ENCODE data around the gene ABCA3.

The ABCA3 gene

GRCh38 chr16:2319606-2320005 lies 20.9 kb downstream of the ABCA3 start:
- H3K4me3 ChIP-seq (ENCODE audit: insufficient read depth, low read depth, low read length): no peak overlapping the region
- H3K4me1 ChIP-seq (ENCODE audit: control insufficient read depth, insufficient read depth, low read length): no peaks in the 10 kb centered on the region
- 92 to 94% methylated on average over 23 of the region's 23 CpGs for WGBS, 2 experiments
- no peaks in the 10 kb centered on the region for H3K9me3 ChIP-seq (ENCODE audit: control insufficient read depth, low read length)
- H3K36me3 ChIP-seq (ENCODE audit: control insufficient read depth, insufficient read depth, low read length): no peaks in the 10 kb centered on the region
- no peak overlapping the region for H3K27ac ChIP-seq (ENCODE audit: insufficient read depth, low read depth, low read length, poor library complexity, severe bottlenecking)
- no peaks in the 10 kb centered on the region for H3K27me3 ChIP-seq (ENCODE audit: control insufficient read depth, insufficient read depth, low read length, poor library complexity, severe bottlenecking)

DNA sequence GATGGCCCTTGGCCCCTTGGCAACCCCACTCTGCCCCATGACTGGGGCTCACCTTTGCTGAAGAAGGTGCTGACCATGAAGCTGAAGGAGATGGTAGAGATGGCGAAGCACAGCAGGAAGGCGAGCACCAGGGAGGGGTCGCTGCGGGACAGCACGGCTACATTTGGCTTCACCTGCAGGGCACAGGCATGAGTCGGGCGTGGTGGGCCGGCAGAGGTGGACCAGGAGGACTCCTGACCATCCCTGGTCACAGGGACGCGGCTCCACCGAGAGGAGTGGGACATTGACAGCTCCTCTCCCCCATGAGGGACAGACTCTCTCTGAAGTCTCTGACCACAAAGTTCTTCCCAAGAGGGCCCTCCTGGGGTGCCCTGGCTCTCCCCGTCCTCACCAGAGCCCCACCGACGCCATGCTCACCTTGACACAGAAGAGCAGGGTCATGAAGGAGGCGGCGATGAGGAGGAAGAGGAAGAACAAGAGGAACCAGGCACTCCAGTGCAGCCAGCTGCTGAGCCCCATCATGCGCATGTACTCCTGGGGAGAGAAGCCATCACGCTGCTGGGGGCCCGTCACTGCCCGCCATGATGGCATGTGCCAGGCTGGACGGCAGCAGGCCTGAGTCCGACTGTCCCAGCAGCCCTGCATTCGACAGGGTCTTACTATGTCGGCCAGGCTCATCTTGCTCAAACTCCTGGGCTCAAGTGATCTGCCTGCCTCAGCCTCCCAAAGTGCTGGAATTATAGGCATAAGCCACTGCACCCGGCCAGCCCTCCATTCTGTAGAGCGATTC lies 23.1 kb downstream of the ABCA3 start:
- no peaks in the 10 kb centered on the region for H3K27me3 ChIP-seq (ENCODE audit: control insufficient read depth, insufficient read depth, low read length, poor library complexity, severe bottlenecking)
- H3K4me3 ChIP-seq (ENCODE audit: insufficient read depth, low read depth, low read length): no peak overlapping the region
- H3K36me3 ChIP-seq (ENCODE audit: control insufficient read depth, insufficient read depth, low read length): no peaks in the 10 kb centered on the region
- H3K27ac ChIP-seq (ENCODE audit: insufficient read depth, low read depth, low read length, poor library complexity, severe bottlenecking): no peak overlapping the region
- no peaks in the 10 kb centered on the region for H3K4me1 ChIP-seq (ENCODE audit: control insufficient read depth, insufficient read depth, low read length)
- no peaks in the 10 kb centered on the region for H3K9me3 ChIP-seq (ENCODE audit: control insufficient read depth, low read length)
- 93 to 95% methylated on average over 26 of the region's 26 CpGs for WGBS, 2 experiments

DNA sequence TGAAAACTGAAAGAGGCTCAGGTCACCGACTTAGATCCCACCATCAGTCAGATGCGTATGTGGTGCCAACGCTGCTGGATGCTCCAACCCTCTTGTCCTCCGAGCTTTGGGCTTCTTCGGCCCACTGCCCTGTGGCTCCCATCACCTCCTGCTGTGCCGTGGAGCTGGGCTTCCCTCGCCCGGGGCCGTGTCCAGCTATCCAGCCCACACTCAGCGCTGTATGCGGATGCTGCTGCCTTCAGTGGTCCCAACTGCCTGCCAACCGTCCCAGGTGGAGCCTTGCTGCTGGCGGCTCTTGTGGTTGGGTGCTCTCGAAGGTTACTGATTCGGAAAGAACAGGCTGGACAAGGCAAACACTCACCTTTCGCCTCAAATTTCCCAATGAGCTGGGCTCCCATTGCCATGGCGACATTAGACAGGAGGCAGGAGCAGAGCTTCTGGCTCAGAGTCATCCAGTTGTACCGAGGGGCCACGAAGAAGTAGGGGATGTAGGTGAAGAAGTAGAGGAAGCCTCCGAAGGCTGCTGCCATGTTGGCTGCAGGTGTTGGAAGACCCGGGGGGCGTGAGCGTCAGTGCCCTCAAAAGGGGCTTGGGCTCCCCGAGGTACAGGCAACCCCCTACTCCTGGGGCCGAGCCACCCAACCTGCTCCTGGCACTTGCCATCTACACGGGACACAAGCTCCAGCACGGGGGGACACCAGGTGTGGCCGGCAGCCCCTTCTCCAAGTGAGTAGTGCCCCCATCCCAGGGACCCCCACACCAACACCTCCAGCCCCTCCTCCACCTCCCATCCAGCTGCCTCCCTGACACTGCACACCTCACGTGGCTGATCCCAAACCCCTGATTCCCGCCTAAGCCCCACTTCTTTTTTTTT lies 32.2 kb downstream of the ABCA3 start:
- H3K27me3 ChIP-seq (ENCODE audit: control insufficient read depth, insufficient read depth, low read length, poor library complexity, severe bottlenecking): no peaks in the 10 kb centered on the region
- no peaks in the 10 kb centered on the region for H3K36me3 ChIP-seq (ENCODE audit: control insufficient read depth, insufficient read depth, low read length)
- H3K4me1 ChIP-seq (ENCODE audit: control insufficient read depth, insufficient read depth, low read length): no peaks in the 10 kb centered on the region
- 93 to 94% methylated on average over 30 of the region's 30 CpGs for WGBS, 2 experiments
- H3K4me3 ChIP-seq (ENCODE audit: insufficient read depth, low read depth, low read length): no peak overlapping the region
- H3K27ac ChIP-seq (ENCODE audit: insufficient read depth, low read depth, low read length, poor library complexity, severe bottlenecking): no peak overlapping the region
- H3K9me3 ChIP-seq (ENCODE audit: control insufficient read depth, low read length): no peaks in the 10 kb centered on the region

GRCh38 chr16:2299915-2300192 lies 40.7 kb downstream of the ABCA3 start:
- Histone ChIP-seq H3K4me3 (ENCODE audit: insufficient read depth, low read depth, low read length) (no peak overlapping the region), H3K9me3 (ENCODE audit: control insufficient read depth, low read length) (no peaks in the 10 kb centered on the region), H3K27ac (ENCODE audit: insufficient read depth, low read depth, low read length, poor library complexity, severe bottlenecking) (no peak overlapping the region), H3K36me3 (ENCODE audit: control insufficient read depth, insufficient read depth, low read length) (no peaks in the 10 kb centered on the region), H3K4me1 (ENCODE audit: control insufficient read depth, insufficient read depth, low read length) (no peaks in the 10 kb centered on the region), H3K27me3 (ENCODE audit: control insufficient read depth, insufficient read depth, low read length, poor library complexity, severe bottlenecking) (no peaks in the 10 kb centered on the region)
- WGBS, 2 experiments: 77 to 80% methylated on average over 10 of the region's 10 CpGs

DNA sequence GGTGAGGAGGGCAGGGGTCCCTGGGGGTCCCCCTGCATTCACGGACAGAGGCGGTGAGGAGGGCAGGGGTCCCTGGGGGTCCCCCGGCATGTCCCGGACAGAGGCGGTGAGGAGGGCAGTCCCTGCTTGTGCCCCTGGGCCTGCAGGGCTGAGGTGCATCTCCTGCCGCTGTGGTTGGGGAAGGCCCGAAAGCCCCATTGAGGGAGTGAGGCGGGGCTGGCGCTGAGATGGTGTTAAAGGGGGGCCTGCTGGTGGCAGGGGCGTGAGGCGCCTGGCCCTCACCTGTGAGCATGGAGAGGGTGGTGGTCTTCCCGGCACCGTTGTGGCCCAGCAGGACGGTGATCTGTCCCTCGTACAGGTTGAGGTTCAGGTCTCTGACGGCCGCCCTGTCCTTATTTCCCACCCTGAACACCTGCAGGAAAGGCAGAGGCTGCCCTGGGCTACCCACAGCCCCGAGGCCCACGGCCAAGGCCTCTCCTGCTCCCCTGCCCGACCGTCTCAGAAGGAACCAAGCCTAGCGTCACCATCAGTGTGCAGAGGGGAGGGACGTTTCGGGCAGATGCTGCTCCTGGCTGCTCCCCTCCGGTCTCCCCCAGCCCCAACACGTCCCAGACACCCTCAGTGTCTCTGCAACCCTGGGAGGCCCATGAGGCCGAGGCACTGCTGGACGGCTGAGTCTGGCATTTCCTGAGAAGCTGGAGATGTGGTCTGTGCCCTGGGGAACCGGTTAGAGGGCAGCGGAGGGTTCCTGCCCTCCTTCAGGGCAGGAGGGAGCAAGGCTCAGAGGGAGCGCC lies 41.2 kb downstream of the ABCA3 start:
- H3K27ac ChIP-seq (ENCODE audit: insufficient read depth, low read depth, low read length, poor library complexity, severe bottlenecking): no peak overlapping the region
- no peak overlapping the region for H3K4me3 ChIP-seq (ENCODE audit: insufficient read depth, low read depth, low read length)
- no peaks in the 10 kb centered on the region for H3K9me3 ChIP-seq (ENCODE audit: control insufficient read depth, low read length)
- H3K36me3 ChIP-seq (ENCODE audit: control insufficient read depth, insufficient read depth, low read length): no peaks in the 10 kb centered on the region
- no peaks in the 10 kb centered on the region for H3K4me1 ChIP-seq (ENCODE audit: control insufficient read depth, insufficient read depth, low read length)
- no peaks in the 10 kb centered on the region for H3K27me3 ChIP-seq (ENCODE audit: control insufficient read depth, insufficient read depth, low read length, poor library complexity, severe bottlenecking)
- 90 to 91% methylated on average over 31 of the region's 31 CpGs for WGBS, 2 experiments

- Histone ChIP-seq H3K4me3 (ENCODE audit: insufficient read depth, low read depth, low read length) (no peak overlapping the region), H3K27ac (ENCODE audit: insufficient read depth, low read depth, low read length, poor library complexity, severe bottlenecking) (no peak overlapping the region), H3K27me3 (ENCODE audit: control insufficient read depth, insufficient read depth, low read length, poor library complexity, severe bottlenecking) (no peaks in the 10 kb centered on the region), H3K9me3 (ENCODE audit: control insufficient read depth, low read length) (no peaks in the 10 kb centered on the region), H3K4me1 (ENCODE audit: control insufficient read depth, insufficient read depth, low read length) (no peaks in the 10 kb centered on the region), H3K36me3 (ENCODE audit: control insufficient read depth, insufficient read depth, low read length) (no peaks in the 10 kb centered on the region)
- WGBS, 2 experiments: 93 to 96% methylated on average over 9 of the region's 9 CpGs
These were observed 41.9 kb downstream of the ABCA3 start for GRCh38 chr16:2298621-2299020.

DNA sequence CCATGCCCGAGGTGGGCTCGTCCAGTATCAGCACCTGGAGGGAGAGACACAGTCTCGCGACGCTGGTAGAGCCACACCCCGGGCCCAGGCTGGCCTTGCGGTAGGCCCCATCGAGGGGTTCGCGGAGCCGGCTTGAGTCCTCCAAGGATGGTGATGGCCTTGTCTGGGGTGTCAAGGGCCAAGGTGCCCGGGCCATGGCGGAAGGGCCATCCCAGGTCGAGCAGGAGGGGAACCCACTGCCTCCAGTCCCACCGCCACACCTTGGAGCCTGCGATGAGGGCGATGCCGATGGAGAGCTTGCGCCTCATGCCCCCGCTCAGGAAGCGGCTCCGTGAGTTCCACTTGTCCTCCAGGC lies 43.0 kb downstream of the ABCA3 start:
- Histone ChIP-seq H3K27ac (ENCODE audit: insufficient read depth, low read depth, low read length, poor library complexity, severe bottlenecking) (no peak overlapping the region), H3K4me3 (ENCODE audit: insufficient read depth, low read depth, low read length) (no peak overlapping the region), H3K36me3 (ENCODE audit: control insufficient read depth, insufficient read depth, low read length) (no peaks in the 10 kb centered on the region), H3K9me3 (ENCODE audit: control insufficient read depth, low read length) (no peaks in the 10 kb centered on the region), H3K4me1 (ENCODE audit: control insufficient read depth, insufficient read depth, low read length) (no peaks in the 10 kb centered on the region), H3K27me3 (ENCODE audit: control insufficient read depth, insufficient read depth, low read length, poor library complexity, severe bottlenecking) (no peaks in the 10 kb centered on the region)
- 96 to 97% methylated on average over 22 of the region's 22 CpGs for WGBS, 2 experiments

GRCh38 chr16:2296661-2297505 lies 43.6 kb downstream of the ABCA3 start:
- Histone ChIP-seq H3K36me3 (ENCODE audit: control insufficient read depth, insufficient read depth, low read length) (no peaks in the 10 kb centered on the region), H3K4me1 (ENCODE audit: control insufficient read depth, insufficient read depth, low read length) (no peaks in the 10 kb centered on the region), H3K27me3 (ENCODE audit: control insufficient read depth, insufficient read depth, low read length, poor library complexity, severe bottlenecking) (no peaks in the 10 kb centered on the region), H3K27ac (ENCODE audit: insufficient read depth, low read depth, low read length, poor library complexity, severe bottlenecking) (no peak overlapping the region), H3K9me3 (ENCODE audit: control insufficient read depth, low read length) (no peaks in the 10 kb centered on the region), H3K4me3 (ENCODE audit: insufficient read depth, low read depth, low read length) (no peak overlapping the region)
- 89 to 90% methylated on average over 23 of the region's 23 CpGs for WGBS, 2 experiments

- H3K4me1 ChIP-seq (ENCODE audit: control insufficient read depth, insufficient read depth, low read length): no peaks in the 10 kb centered on the region
- no peaks in the 10 kb centered on the region for H3K27me3 ChIP-seq (ENCODE audit: control insufficient read depth, insufficient read depth, low read length, poor library complexity, severe bottlenecking)
- no peaks in the 10 kb centered on the region for H3K36me3 ChIP-seq (ENCODE audit: control insufficient read depth, insufficient read depth, low read length)
- H3K27ac ChIP-seq (ENCODE audit: insufficient read depth, low read depth, low read length, poor library complexity, severe bottlenecking): no peak overlapping the region
- no peaks in the 10 kb centered on the region for H3K9me3 ChIP-seq (ENCODE audit: control insufficient read depth, low read length)
- WGBS, 2 experiments: 94% methylated on average over 21 of the region's 21 CpGs
- H3K4me3 ChIP-seq (ENCODE audit: insufficient read depth, low read depth, low read length): no peak overlapping the region
These were observed 45.3 kb downstream of the ABCA3 start for GRCh38 chr16:2295056-2295798.
